GM19238 (cell line): Measurements from ENCODE around the gene UST.
"Not testable (repeated sequence)": the region's sequence is repeated elsewhere in the genome, so short reads cannot be mapped to it uniquely, and the experiment has no call there.

ENCODE experiments used
- DNase-seq: peaks from one replicate; pipeline ENCODE4 v3.0.0; 2011; ENCODE audit warnings: low spot score; ENCODE audit not compliant: insufficient read length

UST gene

DNA sequence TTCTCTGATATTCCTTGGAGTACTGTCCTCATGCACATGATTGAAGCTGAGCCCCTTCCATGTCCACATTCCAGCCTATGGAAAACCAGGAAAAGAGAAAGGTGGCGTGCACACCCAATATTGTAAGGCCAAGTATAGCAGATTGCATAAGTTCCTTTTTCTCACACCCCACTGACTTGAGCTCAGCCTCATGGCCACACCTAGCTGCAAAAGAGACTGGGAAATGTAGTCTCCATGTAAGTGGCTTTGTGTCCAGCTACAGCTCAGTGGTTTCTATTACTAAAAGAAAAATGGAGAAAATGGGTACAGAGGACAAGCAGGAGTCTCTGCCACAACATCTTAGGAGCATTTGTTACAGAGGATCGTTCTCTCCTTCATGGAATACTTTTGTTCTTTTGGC lies 10.8 kb upstream of the UST start:
- no peak for DNase-seq

GRCh38 chr6:148736774-148737412 lies 9.9 kb upstream of the UST start:
- DNase-seq = no peak

- no peak for DNase-seq
Measured at GRCh38 chr6:148737806-148738205, 9.0 kb upstream of the UST start.

DNA sequence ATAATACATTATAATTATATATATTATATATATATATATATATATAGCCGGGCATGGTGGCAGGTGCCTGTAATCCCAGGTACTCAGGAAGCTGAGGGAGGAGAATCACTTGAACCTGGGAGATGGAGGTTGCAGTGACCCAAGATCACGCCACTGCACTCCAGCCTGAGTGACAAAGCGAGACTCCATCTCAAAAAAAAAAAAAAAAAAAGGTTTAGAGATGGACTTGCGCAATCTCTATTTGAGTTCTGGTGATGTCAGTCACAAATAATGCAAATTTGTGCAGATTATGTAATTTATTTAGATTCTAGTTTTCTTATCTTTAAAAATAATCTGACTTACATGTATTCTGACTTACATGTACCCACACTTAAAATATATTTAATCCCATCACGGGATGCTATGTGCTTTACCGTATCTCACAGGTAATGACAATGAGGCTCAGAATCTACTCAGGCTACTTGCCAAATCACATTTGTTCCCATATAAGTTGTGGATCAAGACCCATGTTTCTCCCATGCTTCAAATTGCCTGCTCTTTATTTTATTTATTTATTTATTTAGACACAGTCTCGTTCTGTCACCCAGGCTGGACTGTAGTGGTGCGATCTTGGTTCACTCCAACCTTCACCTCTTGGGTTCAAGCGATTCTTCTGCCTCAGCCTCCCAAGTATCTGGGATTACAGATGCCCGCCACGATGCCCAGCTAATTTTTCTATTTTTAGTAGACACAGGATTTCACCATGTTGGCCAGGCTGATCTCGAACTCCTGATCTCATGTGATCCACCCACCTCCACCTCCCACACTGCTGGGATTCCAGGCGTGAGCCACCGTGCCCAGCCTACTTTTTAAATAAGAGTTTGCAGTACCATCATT lies 7.6 kb upstream of the UST start:
- no peak for DNase-seq

DNA sequence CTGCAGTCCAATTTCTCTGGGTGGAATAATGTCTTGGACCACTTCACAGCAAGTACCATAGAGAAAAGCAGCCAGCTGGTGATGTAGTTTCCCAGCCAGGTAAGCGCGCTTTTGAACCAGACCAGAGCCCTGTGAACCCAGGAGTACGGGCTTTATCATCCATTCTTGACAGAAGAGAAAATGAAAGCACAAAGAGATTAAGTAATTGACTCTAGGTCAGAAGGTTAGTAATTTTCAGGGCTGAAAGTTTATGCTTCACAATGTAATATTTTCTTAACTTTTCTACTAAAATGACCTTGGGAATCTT lies 7.1 kb upstream of the UST start:
- DNase-seq = no peak

DNA sequence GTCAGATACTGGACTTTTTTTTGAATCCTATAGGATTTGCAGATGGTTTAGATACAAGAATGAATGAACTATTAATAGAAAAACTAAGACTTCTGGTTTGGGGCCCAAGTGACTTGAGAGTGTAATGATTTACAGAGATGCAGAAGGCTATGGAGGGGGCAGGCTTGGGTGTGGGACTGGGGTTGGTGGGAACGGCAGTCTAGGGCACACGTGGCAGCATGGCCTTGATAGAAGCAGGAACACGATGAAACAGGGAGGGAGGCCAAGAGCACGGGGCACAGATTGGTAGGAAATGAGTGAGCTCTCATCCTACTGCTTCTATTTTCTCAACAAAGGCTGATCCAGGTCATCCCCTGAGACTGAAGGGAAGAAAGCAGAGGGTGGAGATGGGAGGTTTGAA lies 3.4 kb upstream of the UST start:
- DNase-seq = no peak

DNA sequence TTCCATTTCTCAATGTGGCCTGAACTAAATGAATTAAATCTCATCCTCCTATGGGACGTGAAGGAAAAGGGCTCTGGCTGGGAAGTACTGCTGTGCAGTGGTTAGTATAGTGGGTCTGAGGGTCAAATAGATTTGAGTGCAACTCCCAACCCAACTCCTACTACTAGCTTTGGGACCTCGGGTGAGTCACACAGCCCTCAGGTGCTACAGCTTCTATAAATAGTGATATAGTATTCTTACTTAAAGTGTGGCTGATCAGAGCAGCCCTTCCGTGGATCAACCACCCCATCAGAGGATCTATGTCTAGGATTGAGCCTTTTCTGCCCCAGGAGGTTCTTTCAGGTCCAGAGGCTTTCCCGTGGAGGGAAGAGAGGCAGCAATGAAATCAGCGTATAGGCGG lies 904 bp upstream of the UST start:
- no peak for DNase-seq

- DNase-seq = no peak
Measured at GRCh38 chr6:148747145-148747470, 278 bp downstream of the UST start.

GRCh38 chr6:148747471-148748165 lies 788 bp downstream of the UST start:
- no peak for DNase-seq

DNA sequence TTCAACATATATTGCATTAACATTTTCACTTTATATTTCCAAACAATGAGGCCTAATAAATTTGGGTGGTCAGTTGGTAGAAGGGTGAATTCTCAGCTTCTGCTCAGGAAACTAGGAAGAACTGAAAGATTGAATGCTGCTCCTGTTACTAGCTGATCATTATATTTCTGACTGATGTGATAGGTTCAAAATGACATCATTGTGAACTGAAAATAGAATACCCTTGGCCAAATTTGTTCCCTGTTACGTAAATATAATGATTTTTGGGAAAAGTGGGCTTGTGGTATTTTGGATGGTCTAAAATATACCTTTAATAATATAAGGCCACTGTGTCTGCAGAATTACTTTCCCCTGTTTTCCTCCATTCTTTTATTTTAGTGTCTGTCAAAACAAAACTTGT lies 2.8 kb downstream of the UST start:
- no peak for DNase-seq

DNA sequence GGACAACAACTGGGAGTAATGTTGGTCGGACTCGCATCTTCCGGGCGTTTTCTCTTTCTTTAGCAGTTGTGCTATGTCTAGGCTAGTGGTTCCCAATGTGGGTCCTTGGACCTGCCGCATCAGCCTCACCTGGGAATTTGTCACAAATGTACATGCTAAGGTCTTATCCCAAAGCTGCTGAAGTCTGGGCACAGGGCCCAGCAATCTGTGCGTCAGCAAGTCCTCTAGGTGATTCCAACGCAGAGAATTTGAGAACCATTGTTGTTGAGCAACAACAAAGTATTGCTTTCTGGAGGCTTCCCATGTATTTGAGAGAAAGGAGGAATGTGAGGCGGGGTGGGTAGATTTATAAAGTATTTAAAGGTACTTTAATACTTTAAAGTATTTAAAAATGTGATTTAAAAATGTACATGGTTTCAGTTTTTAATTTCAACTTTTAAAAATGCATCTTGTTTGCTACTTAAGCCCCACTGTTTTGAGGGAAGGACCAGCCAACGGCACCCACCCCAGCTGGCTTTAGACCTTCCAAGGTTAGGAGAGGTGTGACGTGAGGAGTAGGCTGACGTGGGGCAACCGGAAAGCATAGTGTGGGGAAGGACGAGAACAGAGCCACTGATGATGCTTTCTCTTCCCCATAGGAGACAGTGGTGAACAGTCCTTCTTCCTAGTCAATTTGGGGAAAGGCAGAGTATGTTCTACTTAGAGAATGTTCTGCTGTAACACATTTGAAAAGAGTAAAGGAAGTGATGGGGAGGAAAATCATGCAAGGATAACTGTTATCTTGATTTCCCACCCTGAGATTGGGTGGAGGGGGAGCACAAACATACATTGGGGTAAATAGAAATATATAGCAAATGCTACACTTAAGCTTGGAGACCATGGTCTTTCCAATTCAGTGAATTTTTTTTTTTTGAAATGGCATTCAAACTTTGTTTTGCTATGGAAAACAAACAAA lies 4.3 kb downstream of the UST start:
- DNase-seq = no peak

- DNase-seq = no peak
Measured at GRCh38 chr6:148751793-148752170, 5.0 kb downstream of the UST start.

DNA sequence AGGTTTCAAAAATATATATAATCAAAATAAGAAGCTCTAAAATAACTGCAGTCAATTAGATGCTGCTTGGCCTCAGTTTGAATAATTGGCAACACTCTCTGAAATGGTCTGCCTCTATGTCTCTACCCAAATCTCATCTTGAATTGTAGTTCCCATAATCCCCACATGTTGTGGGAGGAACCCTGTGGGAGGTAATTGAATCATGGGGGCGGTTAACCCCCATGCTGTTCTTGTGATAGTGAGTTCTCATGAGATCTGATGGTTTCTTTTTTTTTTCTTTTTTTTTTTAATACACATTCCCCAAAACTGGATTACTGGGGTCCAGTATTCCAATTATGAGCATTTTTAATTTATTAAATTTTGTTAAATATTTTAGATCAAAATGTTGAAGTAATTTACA lies 8.5 kb downstream of the UST start:
- not testable (repeated sequence) for DNase-seq

DNA sequence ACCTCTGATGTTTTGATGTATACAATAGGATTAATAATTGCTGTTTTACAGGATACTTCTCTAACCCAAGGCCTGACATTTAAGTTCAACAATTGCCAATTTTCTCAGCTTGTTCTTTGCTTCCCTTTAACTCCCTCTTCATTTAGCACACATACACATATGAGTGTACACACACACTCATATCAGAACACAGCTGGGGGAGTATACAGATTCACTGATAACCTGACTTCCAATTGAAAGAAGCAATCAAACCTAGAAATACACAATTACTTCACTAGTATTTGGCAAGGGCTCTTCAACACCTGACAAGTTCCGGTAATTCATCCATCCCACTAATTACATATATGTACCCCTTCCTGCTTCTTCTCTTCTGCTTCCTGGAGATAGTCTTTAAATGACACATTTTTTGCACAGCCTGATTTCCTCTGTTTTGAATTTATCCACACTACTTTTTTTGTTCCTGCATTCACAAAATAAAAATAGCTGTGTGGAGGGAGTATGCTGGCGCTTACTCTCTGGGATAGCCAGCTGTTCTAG lies 11.2 kb downstream of the UST start:
- DNase-seq = no peak

GRCh38 chr6:148758492-148758891 lies 11.7 kb downstream of the UST start:
- no peak for DNase-seq

DNA sequence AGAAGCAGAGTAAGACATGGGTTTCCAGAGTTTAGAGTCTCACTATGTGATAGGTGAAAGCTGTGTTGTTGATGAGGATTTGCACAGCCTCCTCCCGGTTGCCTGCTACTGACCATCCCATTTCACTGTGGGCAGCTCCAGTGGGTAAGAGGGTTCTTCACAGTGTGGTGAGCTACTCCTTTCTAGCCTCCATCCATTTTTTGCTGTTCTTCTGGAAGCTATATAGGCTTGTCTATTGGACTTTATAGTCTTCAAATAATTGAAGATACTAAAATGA lies 13.4 kb downstream of the UST start:
- no peak for DNase-seq

GRCh38 chr6:148760568-148761526 lies 14.0 kb downstream of the UST start:
- no peak for DNase-seq

DNA sequence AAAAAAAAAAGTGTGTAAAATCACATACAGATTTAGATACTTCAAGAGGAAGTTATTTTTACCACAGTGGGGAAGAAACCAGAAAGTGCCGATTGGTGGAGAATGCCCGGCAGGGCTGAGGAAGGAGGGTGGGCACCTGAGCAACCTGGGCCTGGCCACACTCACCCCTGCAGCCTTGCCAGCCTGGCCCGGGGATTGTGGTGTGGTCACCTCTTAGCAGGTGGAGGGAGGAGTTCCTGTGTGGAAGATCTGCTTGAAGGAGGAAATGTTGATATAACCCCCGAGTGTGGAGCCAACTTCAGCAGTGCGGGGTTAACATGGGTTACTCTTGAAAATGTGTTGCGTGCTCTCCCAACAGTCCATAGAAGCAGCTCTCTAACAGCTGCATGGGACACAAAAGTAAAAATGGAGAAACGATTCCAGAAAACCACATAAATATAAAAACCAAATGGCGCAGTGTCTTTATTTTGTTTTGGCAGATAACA lies 14.7 kb downstream of the UST start:
- DNase-seq = no peak

DNA sequence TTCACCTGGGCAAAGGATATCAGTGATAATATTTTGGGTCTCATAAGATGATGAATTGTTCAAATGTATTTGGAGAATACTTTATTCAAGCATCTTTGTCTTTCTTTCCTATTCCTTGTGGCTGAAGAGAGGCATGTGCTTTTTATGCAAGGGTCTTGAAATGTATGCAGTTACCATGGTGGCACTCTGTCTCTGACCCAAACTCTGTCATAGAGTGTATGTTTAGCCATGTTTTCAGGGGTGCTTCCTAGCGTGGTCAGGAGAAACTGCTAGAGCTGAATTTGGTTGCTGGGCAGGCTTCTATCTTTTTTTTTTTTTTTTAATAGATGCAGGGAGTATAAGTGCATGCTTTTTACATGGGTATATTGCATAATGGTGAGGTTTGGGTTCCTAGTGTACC lies 15.4 kb downstream of the UST start:
- DNase-seq = no peak

GRCh38 chr6:148764259-148765020 lies 17.6 kb downstream of the UST start:
- not testable (repeated sequence) for DNase-seq
